ENCODE data around the gene ZNF660.

Gene ZNF660

DNA sequence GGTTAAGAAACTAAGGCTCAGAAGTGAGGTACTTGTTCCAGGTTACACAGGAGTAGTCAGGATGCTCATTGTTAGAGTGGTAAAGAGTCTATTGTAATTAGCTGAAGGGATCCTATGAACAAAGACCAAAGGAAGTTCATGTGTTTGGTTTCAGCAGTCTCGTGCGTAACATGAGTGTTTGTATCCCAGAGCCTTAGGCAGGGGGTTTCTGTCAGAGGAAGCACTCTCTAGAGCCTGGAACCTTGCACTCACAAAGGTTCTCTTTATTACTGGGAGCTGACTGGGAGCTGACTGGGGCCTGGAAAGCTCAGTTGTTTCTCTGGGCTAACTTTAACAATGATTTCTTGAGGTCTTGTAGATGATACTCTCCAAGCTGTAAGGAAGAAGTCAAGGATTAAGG, 44.0 kb downstream of the ZNF660 start:
- no peak for DNase-seq (ENCODE audit: low read depth, low spot score)

DNA sequence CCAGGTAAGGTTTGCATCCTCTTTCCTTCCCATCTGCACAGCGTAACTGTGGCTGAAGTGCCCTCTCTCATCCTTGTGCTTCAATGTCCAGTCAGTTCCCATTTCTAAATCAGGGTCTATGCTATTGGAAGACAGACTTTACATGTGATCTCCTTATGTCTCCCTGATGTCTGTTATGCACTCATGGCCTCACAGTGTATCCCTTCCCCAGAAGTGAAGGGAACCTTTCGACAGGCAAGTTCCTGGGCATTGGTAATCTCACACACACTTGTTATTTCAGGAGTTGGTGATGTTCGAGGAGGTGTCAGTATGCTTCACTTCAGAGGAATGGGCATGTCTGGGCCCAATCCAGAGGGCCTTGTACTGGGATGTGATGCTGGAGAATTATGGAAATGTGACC, 47.4 kb downstream of the ZNF660 start:
- DNase-seq (ENCODE audit: low read depth, low spot score): no peak

DNA sequence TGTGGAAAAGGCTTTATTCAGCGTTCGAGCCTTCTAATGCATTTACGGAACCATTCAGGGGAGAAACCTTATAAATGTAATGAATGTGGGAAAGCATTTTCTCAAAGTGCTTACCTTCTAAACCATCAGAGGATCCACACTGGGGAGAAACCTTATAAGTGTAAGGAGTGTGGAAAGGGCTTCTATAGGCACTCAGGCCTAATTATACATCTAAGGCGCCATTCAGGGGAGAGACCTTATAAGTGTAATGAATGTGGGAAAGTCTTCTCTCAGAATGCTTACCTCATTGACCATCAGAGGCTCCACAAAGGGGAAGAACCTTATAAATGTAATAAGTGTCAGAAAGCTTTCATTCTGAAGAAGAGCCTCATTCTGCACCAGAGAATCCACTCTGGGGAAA, 57.6 kb downstream of the ZNF660 start:
- no peak for DNase-seq (ENCODE audit: low read depth, low spot score)

DNA sequence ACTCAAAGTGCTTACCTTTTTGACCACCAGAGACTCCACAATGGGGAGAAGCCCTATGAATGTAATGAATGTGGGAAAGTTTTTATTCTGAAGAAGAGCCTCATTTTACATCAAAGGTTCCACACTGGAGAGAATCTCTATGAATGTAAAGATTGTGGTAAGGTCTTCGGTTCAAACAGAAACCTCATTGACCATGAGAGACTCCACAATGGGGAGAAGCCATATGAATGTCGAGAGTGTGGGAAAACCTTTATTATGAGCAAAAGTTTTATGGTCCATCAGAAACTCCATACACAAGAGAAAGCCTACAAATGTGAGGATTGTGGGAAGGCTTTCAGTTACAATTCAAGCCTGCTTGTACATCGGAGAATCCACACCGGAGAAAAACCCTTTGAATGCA, 58.3 kb downstream of the ZNF660 start:
- DNase-seq (ENCODE audit: low read depth, low spot score): no peak

DNA sequence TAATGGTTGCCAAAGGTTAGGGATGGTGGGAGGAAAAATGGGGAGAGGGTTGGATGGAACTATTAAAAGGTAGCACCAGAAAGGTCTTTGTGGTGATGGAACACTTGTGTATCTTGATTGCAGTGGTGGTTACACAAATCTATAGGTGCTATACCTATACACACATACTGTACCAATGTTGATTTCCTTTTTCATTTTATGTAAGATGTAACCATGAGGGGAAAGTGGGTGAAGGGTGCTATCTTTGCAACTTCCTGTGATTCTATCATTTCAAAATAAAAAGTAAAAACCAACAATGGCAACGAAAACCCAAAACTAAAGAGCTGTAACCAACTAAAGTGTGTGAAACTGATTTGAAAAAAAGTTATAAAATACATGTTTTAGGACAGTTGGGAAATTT, 63.0 kb downstream of the ZNF660 start:
- no peak for DNase-seq (ENCODE audit: low read depth, low spot score)

DNA sequence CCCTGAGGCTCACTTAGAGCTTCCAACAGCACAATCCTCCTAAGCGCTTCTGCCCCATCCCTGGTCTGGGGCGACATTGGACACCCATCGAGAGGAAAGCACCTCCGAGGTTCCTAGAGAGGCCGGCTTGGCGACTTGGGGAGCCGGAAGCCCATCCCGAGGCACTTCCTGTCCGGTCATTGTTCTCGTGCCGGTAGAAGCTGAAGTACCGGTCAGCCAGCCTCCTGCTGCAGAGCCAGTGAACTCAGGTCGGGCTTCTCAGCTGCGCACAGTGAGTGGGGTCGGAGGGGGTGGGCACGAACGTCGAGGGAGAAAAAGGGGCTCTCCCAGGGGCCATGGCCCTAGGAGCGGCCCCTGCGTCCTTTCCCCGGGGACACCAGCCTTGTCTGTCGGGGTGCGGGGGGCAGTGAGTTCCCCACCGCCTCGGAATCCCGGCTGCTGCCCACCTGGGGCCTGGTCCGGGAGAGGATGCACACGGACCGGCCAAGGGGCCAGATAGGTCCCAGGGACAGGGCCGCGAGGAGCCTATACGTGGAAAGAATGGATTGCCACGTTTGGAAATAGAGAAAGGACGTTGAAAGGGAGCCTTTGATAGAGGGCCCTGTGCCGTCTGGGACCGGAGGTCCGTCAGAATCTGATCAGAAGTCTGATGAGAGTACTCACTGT, 63.9 kb downstream of the ZNF660 start, which contains the start of gene ZNF35:
Gene ZNF35, plus strand, starts transcription at position 169 of the 666 bp plus-strand sequence. CDS start 2,336 bp downstream, outside the sequence.
- DNase-seq (ENCODE audit: low read depth, low spot score): no peak

All from activated naive CD8-positive, alpha-beta T cell treated with anti-CD3 and anti-CD28 coated beads, Interleukin-2, amount 50 U/mL, for 16 hours (primary cell).